ENCODE measurements around the gene ADGRG6.

ADGRG6 gene

GRCh38 chr6:142400495-142400894, 98.7 kb downstream of the ADGRG6 start:
- no peak for DNase-seq (ENCODE audit: low read depth in 1 of 2, low spot score in 1 of 2)
- no peak for TF ChIP-seq JUND (IDR thresholded peaks at IDR 0.05; ENCODE audit: low read depth)
- in situ Hi-C loops (cut with HindIII; ENCODE audit: low pct_unique_long_range_greater_than_20kb, low sequenced_read_pairs), result no loop called here

- TF ChIP-seq JUND (IDR thresholded peaks at IDR 0.05; ENCODE audit: low read depth), result no peak
- DNase-seq (ENCODE audit: low read depth in 1 of 2, low spot score in 1 of 2), result no peak
- in situ Hi-C loops (cut with HindIII; ENCODE audit: low pct_unique_long_range_greater_than_20kb, low sequenced_read_pairs), result no loop called here
Measured at GRCh38 chr6:142401838-142402237, 100.0 kb downstream of the ADGRG6 start.

GRCh38 chr6:142404751-142405150, 102.9 kb downstream of the ADGRG6 start:
- DNase-seq (ENCODE audit: low read depth in 1 of 2, low spot score in 1 of 2), result no peak
- in situ Hi-C loops (cut with HindIII; ENCODE audit: low pct_unique_long_range_greater_than_20kb, low sequenced_read_pairs), result no loop called here
- no peak for TF ChIP-seq JUND (IDR thresholded peaks at IDR 0.05; ENCODE audit: low read depth)

GRCh38 chr6:142406131-142406530, 104.3 kb downstream of the ADGRG6 start:
- in situ Hi-C loops (cut with HindIII; ENCODE audit: low pct_unique_long_range_greater_than_20kb, low sequenced_read_pairs), result no loop called here
- no peak for DNase-seq (ENCODE audit: low read depth in 1 of 2, low spot score in 1 of 2)
- no peak for TF ChIP-seq JUND (IDR thresholded peaks at IDR 0.05; ENCODE audit: low read depth)

- no peak for DNase-seq (ENCODE audit: low read depth in 1 of 2, low spot score in 1 of 2)
- no peak for TF ChIP-seq JUND (IDR thresholded peaks at IDR 0.05; ENCODE audit: low read depth)
- in situ Hi-C loops (cut with HindIII; ENCODE audit: low pct_unique_long_range_greater_than_20kb, low sequenced_read_pairs), result no loop called here
Measured at GRCh38 chr6:142407685-142408273, 106.0 kb downstream of the ADGRG6 start.

GRCh38 chr6:142408409-142408808, 106.6 kb downstream of the ADGRG6 start:
- DNase-seq (ENCODE audit: low read depth in 1 of 2, low spot score in 1 of 2), result no peak
- no peak for TF ChIP-seq JUND (IDR thresholded peaks at IDR 0.05; ENCODE audit: low read depth)
- in situ Hi-C loops (cut with HindIII; ENCODE audit: low pct_unique_long_range_greater_than_20kb, low sequenced_read_pairs), result no loop called here

- TF ChIP-seq JUND (IDR thresholded peaks at IDR 0.05; ENCODE audit: low read depth), result no peak
- no peak for DNase-seq (ENCODE audit: low read depth in 1 of 2, low spot score in 1 of 2)
- in situ Hi-C loops (cut with HindIII; ENCODE audit: low pct_unique_long_range_greater_than_20kb, low sequenced_read_pairs), result no loop called here
Measured at GRCh38 chr6:142409794-142410193, 108.0 kb downstream of the ADGRG6 start.

- in situ Hi-C loops (cut with HindIII; ENCODE audit: low pct_unique_long_range_greater_than_20kb, low sequenced_read_pairs), result no loop called here
- no peak for DNase-seq (ENCODE audit: low read depth in 1 of 2, low spot score in 1 of 2)
- TF ChIP-seq JUND (IDR thresholded peaks at IDR 0.05; ENCODE audit: low read depth), result no peak
Measured at GRCh38 chr6:142411145-142411544, 109.3 kb downstream of the ADGRG6 start.

- no peak for DNase-seq (ENCODE audit: low read depth in 1 of 2, low spot score in 1 of 2)
- in situ Hi-C loops (cut with HindIII; ENCODE audit: low pct_unique_long_range_greater_than_20kb, low sequenced_read_pairs), result no loop called here
- no peak for TF ChIP-seq JUND (IDR thresholded peaks at IDR 0.05; ENCODE audit: low read depth)
Measured at GRCh38 chr6:142412241-142412640, 110.4 kb downstream of the ADGRG6 start.

- no peak for DNase-seq (ENCODE audit: low read depth in 1 of 2, low spot score in 1 of 2)
- in situ Hi-C loops (cut with HindIII; ENCODE audit: low pct_unique_long_range_greater_than_20kb, low sequenced_read_pairs), result no loop called here
- no peak for TF ChIP-seq JUND (IDR thresholded peaks at IDR 0.05; ENCODE audit: low read depth)
Measured at GRCh38 chr6:142412658-142413057, 110.9 kb downstream of the ADGRG6 start.

- in situ Hi-C loops (cut with HindIII; ENCODE audit: low pct_unique_long_range_greater_than_20kb, low sequenced_read_pairs), result no loop called here
- TF ChIP-seq JUND (IDR thresholded peaks at IDR 0.05; ENCODE audit: low read depth), result no peak
- no peak for DNase-seq (ENCODE audit: low read depth in 1 of 2, low spot score in 1 of 2)
Measured at GRCh38 chr6:142413111-142413510, 111.3 kb downstream of the ADGRG6 start.

- in situ Hi-C loops (cut with HindIII; ENCODE audit: low pct_unique_long_range_greater_than_20kb, low sequenced_read_pairs), result no loop called here
- DNase-seq (ENCODE audit: low read depth in 1 of 2, low spot score in 1 of 2), result peak in 1 of 2 experiments; percentile 73
- no peak for TF ChIP-seq JUND (IDR thresholded peaks at IDR 0.05; ENCODE audit: low read depth)
Measured at GRCh38 chr6:142414462-142415250, 112.8 kb downstream of the ADGRG6 start.

- in situ Hi-C loops (cut with HindIII; ENCODE audit: low pct_unique_long_range_greater_than_20kb, low sequenced_read_pairs), result no loop called here
- no peak for TF ChIP-seq JUND (IDR thresholded peaks at IDR 0.05; ENCODE audit: low read depth)
- no peak for DNase-seq (ENCODE audit: low read depth in 1 of 2, low spot score in 1 of 2)
Measured at GRCh38 chr6:142416179-142416578, 114.4 kb downstream of the ADGRG6 start.
